MM.1S (cell line): ENCODE data around the gene C1orf210.

Experiments
- DNase-seq: peaks from one replicate; pipeline ENCODE4 v3.0.0-alpha.2; 2015
- H2AFZ ChIP-seq: fragments of 300-600 bp; sonication (generic); 2 replicates; pipeline ENCODE4 v1.6.0; 2016; ENCODE audit warnings: antibody characterized with exemption, low read length
- H3F3A ChIP-seq: fragments of 300-600 bp; sonication (generic); 2 replicates; pipeline ENCODE4 v1.6.1; 2016; ENCODE audit warnings: mild to moderate bottlenecking, antibody characterized with exemption, low read length, moderate library complexity, mixed read lengths; ENCODE audit not compliant: insufficient read depth
- H3K27ac ChIP-seq: fragments of 300-600 bp; sonication (generic); 2 replicates; pipeline ENCODE4 v1.5.1; 2016; ENCODE audit warnings: mild to moderate bottlenecking, low read length
- H3K27me3 ChIP-seq: fragments of 300-600 bp; sonication (generic); replicated peaks from 2 replicates; pipeline ENCODE4 v1.6.0; 2016; ENCODE audit warnings: low read length; ENCODE audit not compliant: insufficient read depth
- H3K36me3 ChIP-seq: fragments of 300-600 bp; sonication (generic); replicated peaks from 2 replicates; pipeline ENCODE4 v1.6.1; 2016; ENCODE audit warnings: mild to moderate bottlenecking, low read length, mixed read lengths; ENCODE audit not compliant: insufficient read depth
- H3K4me1 ChIP-seq: fragments of 300-600 bp; sonication (generic); 2 replicates; pipeline ENCODE4 v1.6.1; 2016; ENCODE audit warnings: low read length, mixed read lengths
- H3K4me2 ChIP-seq: fragments of 300-600 bp; sonication (generic); 2 replicates; pipeline ENCODE4 v1.6.0; 2016; ENCODE audit warnings: low read depth, low read length
- H3K4me3 ChIP-seq: fragments of 300-600 bp; sonication (generic); 2 replicates; pipeline ENCODE4 v1.5.1; 2016; ENCODE audit warnings: low read length, mixed read lengths
- H3K79me2 ChIP-seq: fragments of 300-600 bp; sonication (generic); 2 replicates; pipeline ENCODE4 v1.6.1; 2016; ENCODE audit warnings: mixed run types, low read length, mixed read lengths
- H3K9ac ChIP-seq: fragments of 300-600 bp; sonication (generic); 2 replicates; pipeline ENCODE4 v1.6.1; 2016; ENCODE audit warnings: low read length, mixed read lengths
- H3K9me2 ChIP-seq: fragments of 300-600 bp; sonication (generic); replicated peaks from 2 replicates; pipeline ENCODE4 v1.6.1; 2016; ENCODE audit warnings: mild to moderate bottlenecking, low read length, mixed read lengths; ENCODE audit not compliant: insufficient read depth
- H3K9me3 ChIP-seq: fragments of 300-600 bp; sonication (generic); replicated peaks from 2 replicates; pipeline ENCODE4 v1.6.1; 2016; ENCODE audit warnings: mild to moderate bottlenecking, low read length, mixed read lengths; ENCODE audit not compliant: insufficient read depth
- H4K20me1 ChIP-seq: fragments of 300-600 bp; sonication (generic); 2 replicates; pipeline ENCODE4 v1.6.1; 2016; ENCODE audit warnings: mild to moderate bottlenecking, low read length, moderate library complexity, mixed read lengths; ENCODE audit not compliant: insufficient read depth
- EZH2 ChIP-seq: fragments of 300-600 bp; sonication (generic); optimal IDR thresholded peaks from 2 replicates; pipeline ENCODE3; 2017; ENCODE audit warnings: low read depth, mild to moderate bottlenecking, antibody characterized with exemption, low read length, mixed read lengths
- EZH2phosphoT487 ChIP-seq: fragments of 300-600 bp; sonication (generic); IDR thresholded peaks from 2 replicates; pipeline ENCODE4 v1.6.1; 2018; ENCODE audit warnings: antibody characterized with exemption, low read length
- TF ChIP-seq, protein P1 (sequence below): fragments of 300-600 bp; sonication (generic); IDR thresholded peaks from 2 replicates; pipeline ENCODE4 v1.5.1; 2016; ENCODE audit warnings: antibody characterized with exemption, low read length, mixed read lengths

C1orf210 gene

DNA sequence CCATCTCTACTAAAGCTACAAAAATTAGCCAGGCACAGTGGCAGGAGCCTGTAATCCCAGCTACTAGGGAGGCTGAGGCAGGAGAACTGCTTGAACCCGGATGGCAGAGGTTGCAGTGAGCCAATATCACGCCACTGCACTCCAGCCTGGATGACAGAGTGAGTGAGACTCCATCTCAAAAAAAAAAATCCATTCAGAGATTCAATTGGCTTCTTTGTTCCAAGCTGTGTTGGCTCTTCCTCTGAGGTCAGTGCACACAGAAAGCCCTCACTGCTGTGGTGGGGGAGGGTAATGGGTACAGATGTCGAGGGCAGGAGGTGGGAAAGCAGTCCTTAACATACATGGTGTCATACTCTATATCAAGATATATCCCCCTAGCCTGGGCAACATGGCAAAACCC, 30.1 kb upstream of the C1orf210 start:
- DNase-seq = no peak
- H3K4me2 ChIP-seq = no peak overlapping the region
- H3K27me3 ChIP-seq = peaks cover 14% of the 10 kb centered on the region; the same call in 1 of the 2 replicates
- no peaks in the 10 kb centered on the region for H3K36me3 ChIP-seq
- H3F3A ChIP-seq = no peaks in the 10 kb centered on the region
- H3K9me3 ChIP-seq = no peaks in the 10 kb centered on the region
- no peaks in the 10 kb centered on the region for H3K4me1 ChIP-seq
- no peak overlapping the region for H3K9ac ChIP-seq
- no peaks in the 10 kb centered on the region for H3K9me2 ChIP-seq
- H3K4me3 ChIP-seq = no peak overlapping the region
- no peaks in the 10 kb centered on the region for H4K20me1 ChIP-seq
- no peak overlapping the region for H3K27ac ChIP-seq
- TF ChIP-seq EZH2phosphoT487 = no peak
- no peak for TF ChIP-seq EZH2
- TF ChIP-seq, protein P1, sequence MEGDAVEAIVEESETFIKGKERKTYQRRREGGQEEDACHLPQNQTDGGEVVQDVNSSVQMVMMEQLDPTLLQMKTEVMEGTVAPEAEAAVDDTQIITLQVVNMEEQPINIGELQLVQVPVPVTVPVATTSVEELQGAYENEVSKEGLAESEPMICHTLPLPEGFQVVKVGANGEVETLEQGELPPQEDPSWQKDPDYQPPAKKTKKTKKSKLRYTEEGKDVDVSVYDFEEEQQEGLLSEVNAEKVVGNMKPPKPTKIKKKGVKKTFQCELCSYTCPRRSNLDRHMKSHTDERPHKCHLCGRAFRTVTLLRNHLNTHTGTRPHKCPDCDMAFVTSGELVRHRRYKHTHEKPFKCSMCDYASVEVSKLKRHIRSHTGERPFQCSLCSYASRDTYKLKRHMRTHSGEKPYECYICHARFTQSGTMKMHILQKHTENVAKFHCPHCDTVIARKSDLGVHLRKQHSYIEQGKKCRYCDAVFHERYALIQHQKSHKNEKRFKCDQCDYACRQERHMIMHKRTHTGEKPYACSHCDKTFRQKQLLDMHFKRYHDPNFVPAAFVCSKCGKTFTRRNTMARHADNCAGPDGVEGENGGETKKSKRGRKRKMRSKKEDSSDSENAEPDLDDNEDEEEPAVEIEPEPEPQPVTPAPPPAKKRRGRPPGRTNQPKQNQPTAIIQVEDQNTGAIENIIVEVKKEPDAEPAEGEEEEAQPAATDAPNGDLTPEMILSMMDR = no peak
- H2AFZ ChIP-seq = no peak overlapping the region
- H3K79me2 ChIP-seq = no peaks in the 10 kb centered on the region

DNA sequence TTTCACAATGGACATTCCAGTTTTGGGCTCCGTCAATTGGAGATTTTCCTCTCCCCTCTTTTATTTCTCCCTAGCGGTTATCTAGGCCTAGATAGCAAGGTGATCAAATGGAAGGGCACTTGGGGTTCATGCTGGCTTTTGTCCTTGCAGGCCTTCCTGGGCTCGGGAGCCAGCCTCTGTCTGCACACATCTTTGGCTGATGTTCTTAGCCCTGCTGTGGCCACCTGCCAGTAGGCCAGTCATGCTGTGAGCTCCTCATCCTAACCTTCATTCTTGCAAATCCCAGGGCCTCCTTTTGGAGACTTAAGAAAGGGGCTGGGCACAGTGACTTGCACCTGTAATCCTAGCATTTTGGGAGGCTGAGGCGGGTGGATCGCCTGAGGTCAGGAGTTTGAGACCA, 28.9 kb upstream of the C1orf210 start:
- Histone ChIP-seq H3K36me3 (no peaks in the 10 kb centered on the region), H3K27me3 (peaks cover 23% of the 10 kb centered on the region; the same call in 1 of the 2 replicates), H3K79me2 (no peaks in the 10 kb centered on the region), H3K9ac (no peak overlapping the region), H2AFZ (no peak overlapping the region), H3K9me2 (no peaks in the 10 kb centered on the region), H4K20me1 (no peaks in the 10 kb centered on the region), H3K27ac (no peak overlapping the region), H3K4me3 (no peak overlapping the region), H3K4me2 (no peak overlapping the region), H3K9me3 (no peaks in the 10 kb centered on the region), H3F3A (no peaks in the 10 kb centered on the region), H3K4me1 (no peaks in the 10 kb centered on the region)
- TF ChIP-seq EZH2 = no peak
- TF ChIP-seq EZH2phosphoT487 = no peak
- TF ChIP-seq, protein P1 = no peak
- no peak for DNase-seq

DNA sequence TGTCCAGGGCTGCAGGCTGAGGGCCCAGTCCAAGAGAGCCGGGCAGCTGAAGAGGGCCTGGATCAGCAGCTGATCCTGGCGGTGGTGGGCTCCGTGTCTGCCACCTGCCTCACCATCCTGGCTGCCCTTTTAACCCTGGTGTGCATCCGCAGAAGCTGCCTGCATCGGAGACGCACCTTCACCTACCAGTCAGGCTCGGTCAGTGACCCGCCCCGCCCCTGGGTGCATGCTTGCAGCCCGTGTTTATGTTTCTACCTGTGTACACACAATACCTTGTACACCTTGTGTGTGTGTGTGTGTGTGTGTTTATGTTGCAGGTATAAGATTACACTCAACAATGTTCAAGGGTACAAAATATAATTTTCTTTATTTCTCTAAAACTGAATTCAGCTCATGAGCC, 28.4 kb upstream of the C1orf210 start:
- no peak overlapping the region for H3K4me3 ChIP-seq
- H3K27ac ChIP-seq = no peak overlapping the region
- H3K36me3 ChIP-seq = no peaks in the 10 kb centered on the region
- H3K9me2 ChIP-seq = no peaks in the 10 kb centered on the region
- no peaks in the 10 kb centered on the region for H3K4me1 ChIP-seq
- no peaks in the 10 kb centered on the region for H3K79me2 ChIP-seq
- H3K4me2 ChIP-seq = no peak overlapping the region
- H4K20me1 ChIP-seq = no peaks in the 10 kb centered on the region
- peaks cover 23% of the 10 kb centered on the region; the same call in 1 of the 2 replicates for H3K27me3 ChIP-seq
- TF ChIP-seq, protein P1 = no peak
- TF ChIP-seq EZH2 = no peak
- TF ChIP-seq EZH2phosphoT487 = no peak
- no peak for DNase-seq
- no peaks in the 10 kb centered on the region for H3K9me3 ChIP-seq
- no peak overlapping the region for H2AFZ ChIP-seq
- H3F3A ChIP-seq = no peaks in the 10 kb centered on the region
- H3K9ac ChIP-seq = no peak overlapping the region
